Body of pancreas (tissue), 4 donors: ENCODE data around the gene CERS3. TPM values are rescaled to one million over a fixed set of nuclear protein-coding genes. Genes with fewer than 3 reads are reported as not detected.

Source experiments
- ATAC-seq: fragments of 150-250 bp; one replicate; pipeline ENCODE4 v1.9.1; 2016
- DNase-seq, 4 donors: peaks; one replicate each; pipeline ENCODE4 v3.0.0-alpha.2; 2019
- H3K27ac ChIP-seq, 4 donors: fragments of 200-600 bp; sonication (generic); 1 replicate in 3 of 4; 2 replicates in 1 of 4; pipeline versions ENCODE4 v1.5.1 to v1.6.1; 2016 to 2019; ENCODE audit warnings: mild to moderate bottlenecking in 1 of 4, mixed read lengths in 1 of 4, moderate library complexity in 1 of 4
- H3K27me3 ChIP-seq, 2 donors: fragments of 200-600 bp; sonication (generic); one replicate each; pipeline ENCODE4 v1.6.0; 2016; ENCODE audit warnings: mild to moderate bottlenecking in 1 of 2
- H3K36me3 ChIP-seq, 2 donors: fragments of 200-600 bp; sonication (generic); replicated peaks in 1 of 2; 2 replicates each; pipeline ENCODE4 v1.5.1; 2016; ENCODE audit warnings: low read depth in 2 of 2; ENCODE audit not compliant: insufficient read depth in 1 of 2
- H3K4me1 ChIP-seq: fragments of 200-600 bp; sonication (generic); one replicate; pipeline ENCODE4 v1.6.0; 2016
- H3K4me3 ChIP-seq, 2 donors: fragments of 200-600 bp; sonication (generic); 1 replicate in 1 of 2; 2 replicates in 1 of 2; pipeline ENCODE4 v1.5.1; 2016 to 2019
- H3K9me3 ChIP-seq, 3 donors: fragments of 200-600 bp; sonication (generic); 1 replicate in 2 of 3; 2 replicates in 1 of 3; pipeline ENCODE4 v1.5.1; 2016
- POLR2A ChIP-seq, 3 donors: fragments of 450-650 bp; IDR thresholded peaks; one replicate each; pipeline ENCODE4 v1.6.1; 2016; ENCODE audit warnings: antibody characterized with exemption in 3 of 3, mild to moderate bottlenecking in 2 of 3
- WGBS, 2 donors: methylation state at CpG; one replicate each; pipeline ENCODE4 v1.1.5; 2017; 5-methylcytosine and 5-hydroxymethylcytosine counted together
- intact Hi-C: fragments of 100-400 bp; cut with DNase I; formaldehyde crosslinking; loops from one replicate; pipeline ENCODE4 v1.15.1; 2023
- total RNA-seq, 2 donors: library from RNA; depleted of rRNA; stranded (reverse); fragments of >200 nt; gene quantifications; one replicate each; pipeline ENCODE4 v1.1.0, GENCODE V29; 2016
- TF ChIP-seq, protein P1 (sequence below), 7 experiments: fragments of 450-650 bp in 4 of 7; fragments of 200-600 bp in 3 of 7; sonication (generic) in 3 of 7; IDR thresholded peaks; one replicate each; pipeline ENCODE4 v1.5.1; 2016 to 2019; ENCODE audit warnings: antibody characterized with exemption in 7 of 7

The CERS3 gene
- total RNA-seq, 2 donors from 2014 or later: 0.33 TPM; not detected in 1

DNA sequence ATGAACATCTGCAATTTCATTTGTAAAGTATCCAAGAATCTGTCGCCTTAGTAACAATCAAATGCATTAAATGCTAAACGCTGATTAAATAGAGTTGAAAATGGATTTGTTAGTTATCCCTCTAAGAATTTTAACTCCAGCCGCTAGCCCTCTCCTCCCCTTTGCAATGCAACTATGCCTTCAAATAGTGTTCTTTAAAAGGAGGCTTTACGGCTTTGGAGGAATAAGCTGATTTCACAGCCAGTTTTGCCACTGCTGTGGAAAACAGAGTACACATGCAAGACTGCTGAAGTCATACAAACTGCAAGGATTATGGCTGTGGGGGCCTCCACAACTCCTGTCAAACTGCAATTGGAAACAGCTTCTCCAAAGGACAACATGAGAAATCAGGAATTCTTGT lies 89.2 kb downstream of the CERS3 start:
- Histone ChIP-seq H3K9me3 (no peaks in the 10 kb centered on the region), H3K4me1 (no peaks in the 10 kb centered on the region), H3K27me3 (no peaks in the 10 kb centered on the region), H3K4me3 (no peak overlapping the region), H3K36me3 (no peaks in the 10 kb centered on the region), H3K27ac (no peak overlapping the region)
- WGBS, 2 donors: 76 to 85% methylated on average over 4 of the region's 4 CpGs
- TF ChIP-seq POLR2A (IDR thresholded peaks at IDR 0.05): no peak
- TF ChIP-seq, protein P1, sequence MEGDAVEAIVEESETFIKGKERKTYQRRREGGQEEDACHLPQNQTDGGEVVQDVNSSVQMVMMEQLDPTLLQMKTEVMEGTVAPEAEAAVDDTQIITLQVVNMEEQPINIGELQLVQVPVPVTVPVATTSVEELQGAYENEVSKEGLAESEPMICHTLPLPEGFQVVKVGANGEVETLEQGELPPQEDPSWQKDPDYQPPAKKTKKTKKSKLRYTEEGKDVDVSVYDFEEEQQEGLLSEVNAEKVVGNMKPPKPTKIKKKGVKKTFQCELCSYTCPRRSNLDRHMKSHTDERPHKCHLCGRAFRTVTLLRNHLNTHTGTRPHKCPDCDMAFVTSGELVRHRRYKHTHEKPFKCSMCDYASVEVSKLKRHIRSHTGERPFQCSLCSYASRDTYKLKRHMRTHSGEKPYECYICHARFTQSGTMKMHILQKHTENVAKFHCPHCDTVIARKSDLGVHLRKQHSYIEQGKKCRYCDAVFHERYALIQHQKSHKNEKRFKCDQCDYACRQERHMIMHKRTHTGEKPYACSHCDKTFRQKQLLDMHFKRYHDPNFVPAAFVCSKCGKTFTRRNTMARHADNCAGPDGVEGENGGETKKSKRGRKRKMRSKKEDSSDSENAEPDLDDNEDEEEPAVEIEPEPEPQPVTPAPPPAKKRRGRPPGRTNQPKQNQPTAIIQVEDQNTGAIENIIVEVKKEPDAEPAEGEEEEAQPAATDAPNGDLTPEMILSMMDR (IDR thresholded peaks at IDR 0.05): no peak
- no peak for DNase-seq
- ATAC-seq: no peak
- intact Hi-C loops: no loop called here

GRCh38 chr15:100438570-100438969 lies 90.2 kb downstream of the CERS3 start:
- H3K36me3 ChIP-seq: no peaks in the 10 kb centered on the region
- intact Hi-C loops: no loop called here
- DNase-seq (peak; percentile 27 to 55 (median 44)), ATAC-seq (no peak)
- 29 to 34% methylated on average over 2 of the region's 2 CpGs for WGBS, 2 donors
- TF ChIP-seq, protein P1 (IDR thresholded peaks at IDR 0.05): no peak
- TF ChIP-seq POLR2A (IDR thresholded peaks at IDR 0.05): no peak
- no peak overlapping the region for H3K27ac ChIP-seq
- no peaks in the 10 kb centered on the region for H3K9me3 ChIP-seq
- no peaks in the 10 kb centered on the region for H3K27me3 ChIP-seq
- no peaks in the 10 kb centered on the region for H3K4me1 ChIP-seq
- no peak overlapping the region for H3K4me3 ChIP-seq

DNA sequence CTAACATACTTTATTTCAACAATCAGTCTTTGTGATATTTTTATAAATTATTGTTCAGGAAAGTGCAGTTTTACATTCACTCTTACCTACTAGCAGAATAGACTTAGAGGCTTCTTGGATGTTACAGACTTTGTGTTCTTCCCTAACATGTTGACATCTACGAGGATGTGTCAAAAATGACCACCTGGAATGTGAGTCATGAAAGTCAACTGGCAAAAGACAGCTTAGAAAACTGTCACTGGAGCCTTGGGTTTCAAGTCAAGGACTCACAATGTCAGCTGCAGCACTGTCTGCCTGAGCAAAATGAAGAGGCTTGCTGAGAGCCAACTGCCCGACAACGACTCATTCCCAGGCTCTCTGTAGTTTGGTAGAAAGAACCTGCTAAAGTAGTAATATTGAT lies 91.5 kb downstream of the CERS3 start:
- no peaks in the 10 kb centered on the region for H3K4me1 ChIP-seq
- no peak overlapping the region for H3K4me3 ChIP-seq
- ATAC-seq (no peak), DNase-seq (no peak)
- intact Hi-C loops: no loop called here
- no peaks in the 10 kb centered on the region for H3K27me3 ChIP-seq
- no peak overlapping the region for H3K27ac ChIP-seq
- TF ChIP-seq POLR2A (IDR thresholded peaks at IDR 0.05): no peak
- TF ChIP-seq, protein P1 (IDR thresholded peaks at IDR 0.05): no peak
- WGBS, 2 donors: 61 to 72% methylated on average over 3 of the region's 3 CpGs
- no peaks in the 10 kb centered on the region for H3K9me3 ChIP-seq
- H3K36me3 ChIP-seq: no peaks in the 10 kb centered on the region

- no peak overlapping the region for H3K27ac ChIP-seq
- no peaks in the 10 kb centered on the region for H3K4me1 ChIP-seq
- H3K36me3 ChIP-seq: no peaks in the 10 kb centered on the region
- 71 to 73% methylated on average over 6 of the region's 6 CpGs for WGBS, 2 donors
- no peak overlapping the region for H3K4me3 ChIP-seq
- no peaks in the 10 kb centered on the region for H3K27me3 ChIP-seq
- TF ChIP-seq, protein P1 (IDR thresholded peaks at IDR 0.05): no peak
- TF ChIP-seq POLR2A (IDR thresholded peaks at IDR 0.05): no peak
- intact Hi-C loops: no loop called here
- DNase-seq (no peak), ATAC-seq (no peak)
- H3K9me3 ChIP-seq: no peaks in the 10 kb centered on the region
Measured at GRCh38 chr15:100434561-100434960, 94.2 kb downstream of the CERS3 start.

- TF ChIP-seq POLR2A (IDR thresholded peaks at IDR 0.05): no peak
- TF ChIP-seq, protein P1 (IDR thresholded peaks at IDR 0.05): no peak
- ATAC-seq: no peak
Measured at GRCh38 chr15:100434038-100434437, 94.7 kb downstream of the CERS3 start.

More at GRCh38 chr15:100434038-100434437, 94.7 kb downstream of the CERS3 start:
- no peak overlapping the region for H3K4me3 ChIP-seq
- intact Hi-C loops: no loop called here
- DNase-seq: no peak
- 76 to 90% methylated on average over 6 to 8 of the region's 8 CpGs for WGBS, 2 donors
- no peak overlapping the region for H3K27ac ChIP-seq
- no peaks in the 10 kb centered on the region for H3K9me3 ChIP-seq
- H3K4me1 ChIP-seq: no peaks in the 10 kb centered on the region
- H3K36me3 ChIP-seq: no peaks in the 10 kb centered on the region
- no peaks in the 10 kb centered on the region for H3K27me3 ChIP-seq
